Keratinocyte (primary cell): ENCODE results near the gene NCF2. TPM values are rescaled to one million over a fixed set of nuclear protein-coding genes. Genes with fewer than 3 reads are reported as not detected.

ENCODE experiments used
- DNase-seq: peaks from one replicate; pipeline ENCODE4 v3.0.0-alpha.2; 2011; ENCODE audit warnings: low read depth, missing footprints, low spot score
- FAIRE-seq: peaks from 2 replicates; lab custom pipeline; 2011; peaks lifted over from hg19 to GRCh38; lab: Jason Lieb, UNC
- H2AFZ ChIP-seq: 2 replicates; pipeline ENCODE4 v1.6.0; 2012; ENCODE audit warnings: low read length, control low read depth, inconsistent platforms; ENCODE audit not compliant: control insufficient read depth
- H3K27ac ChIP-seq: 2 replicates; pipeline ENCODE4 v1.5.1; 2011; ENCODE audit warnings: low read length; ENCODE audit not compliant: control insufficient read depth, insufficient read depth
- H3K27me3 ChIP-seq: 3 replicates; pipeline ENCODE4 v1.6.0; 2011; ENCODE audit warnings: low read length; ENCODE audit not compliant: control insufficient read depth, insufficient read depth; ENCODE audit errors: extremely low read depth
- H3K36me3 ChIP-seq, 2 experiments: 2 replicates in 1 of 2; 3 replicates in 1 of 2; pipeline ENCODE4 v1.5.1; 2011; ENCODE audit warnings: low read length in 2 of 2, mild to moderate bottlenecking in 1 of 2; ENCODE audit not compliant: control insufficient read depth in 2 of 2, insufficient read depth in 2 of 2; ENCODE audit errors: extremely low read depth in 1 of 2
- H3K4me1 ChIP-seq: 3 replicates; pipeline ENCODE4 v1.5.1; 2011; ENCODE audit warnings: low read length; ENCODE audit not compliant: control insufficient read depth, insufficient read depth; ENCODE audit errors: extremely low read depth
- H3K4me2 ChIP-seq: 3 replicates; pipeline ENCODE4 v1.6.0; 2011; ENCODE audit warnings: low read depth, low read length; ENCODE audit not compliant: control insufficient read depth, insufficient read depth; ENCODE audit errors: extremely low read depth
- H3K4me3 ChIP-seq, 3 experiments: fragments of 200-600 bp in 1 of 3; sonication (generic) in 1 of 3; 2 replicates in 2 of 3; 3 replicates in 1 of 3; pipeline ENCODE4 v1.5.1; 2011 to 2016; ENCODE audit warnings: low read length in 3 of 3, mild to moderate bottlenecking in 3 of 3, control low read depth in 2 of 3, inconsistent platforms in 1 of 3, low read depth in 1 of 3, mixed read lengths in 1 of 3, mixed run types in 1 of 3, moderate library complexity in 1 of 3; ENCODE audit not compliant: control insufficient read depth in 2 of 3, insufficient read depth in 2 of 3; ENCODE audit errors: extremely low read depth in 1 of 3
- H3K79me2 ChIP-seq: 2 replicates; pipeline ENCODE4 v1.6.0; 2012; ENCODE audit warnings: low read length; ENCODE audit not compliant: control insufficient read depth, insufficient read depth
- H3K9ac ChIP-seq: 3 replicates; pipeline ENCODE4 v1.6.0; 2011; ENCODE audit warnings: low read length; ENCODE audit not compliant: control insufficient read depth, insufficient read depth; ENCODE audit errors: extremely low read depth
- H3K9me1 ChIP-seq: 3 replicates; pipeline ENCODE4 v1.6.0; 2011; ENCODE audit warnings: low read length; ENCODE audit not compliant: control insufficient read depth, insufficient read depth; ENCODE audit errors: extremely low read depth
- H3K9me3 ChIP-seq: 2 replicates; pipeline ENCODE4 v1.5.1; 2012; ENCODE audit warnings: low read depth, low read length; ENCODE audit not compliant: control insufficient read depth
- H4K20me1 ChIP-seq: 3 replicates; pipeline ENCODE4 v1.6.0; 2011; ENCODE audit warnings: low read length; ENCODE audit not compliant: control insufficient read depth, insufficient read depth; ENCODE audit errors: extremely low read depth
- EZH2 ChIP-seq: IDR thresholded peaks from one replicate; pipeline ENCODE4 v1.6.1; 2012; ENCODE audit warnings: inconsistent platforms, mild to moderate bottlenecking, low read length, moderate library complexity
- dilution Hi-C: fragments of 300-500 bp; cut with MboI; formaldehyde crosslinking; loops from one replicate; pipeline ENCODE4 v1.7.0; 2020; ENCODE audit warnings: low sequenced_read_pairs; ENCODE audit not compliant: extremely low pct_ligation_motif_present
- polyA plus RNA-seq, 5 experiments: library from polyadenylated mRNA; depleted of rRNA in 3 of 5; stranded (reverse) in 3 of 5; stranded (forward) in 1 of 5; unstranded in 1 of 5; fragments of >200 nt; gene quantifications; 1 replicate in 1 of 5; 2 replicates in 3 of 5; 3 replicates in 1 of 5; pipeline versions ENCODE4 v1.2.1 to v1.2.3, GENCODE V29; 2011 to 2012; ENCODE audit warnings: missing spikeins in 2 of 5, low read depth in 1 of 5, low replicate concordance in 1 of 5
- TF ChIP-seq, protein P1 (sequence below), 3 experiments: IDR thresholded peaks in 1 of 3; conservative IDR thresholded peaks in 1 of 3; optimal IDR thresholded peaks in 1 of 3; 2 replicates in 2 of 3; 3 replicates in 1 of 3; pipeline versions ENCODE3 to v1.5.1; 2011; ENCODE audit warnings: low read length in 3 of 3, mild to moderate bottlenecking in 3 of 3, moderate library complexity in 2 of 3, control low read depth in 1 of 3, inconsistent platforms in 1 of 3; ENCODE audit not compliant: insufficient read depth in 2 of 3; ENCODE audit errors: extremely low read depth in 1 of 3

NCF2 gene
- polyA plus RNA-seq, 1 donor (not counting 4 experiments of a cell fraction or from before 2014, with no cell fraction given): 9.2 TPM

DNA sequence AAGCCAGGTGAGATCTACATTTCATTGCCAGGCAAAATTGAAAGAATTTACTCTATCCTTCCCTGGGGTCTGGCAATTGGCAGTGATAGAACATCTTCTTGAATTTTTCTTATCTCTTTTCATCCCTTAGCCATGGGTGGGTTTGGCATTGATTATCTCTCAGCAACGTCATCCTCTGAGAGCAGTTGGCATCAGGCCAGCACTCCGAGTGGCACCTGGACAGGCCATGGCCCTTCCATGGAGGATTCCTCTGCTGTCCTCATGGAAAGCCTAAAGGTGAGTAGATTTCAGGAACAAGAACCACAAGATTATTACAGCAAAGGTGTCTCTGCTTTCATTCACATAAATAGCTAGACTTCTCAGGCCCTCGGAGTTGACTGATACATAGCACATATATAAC is 39.3 kb downstream of the NCF2 start:
- no peak overlapping the region for H3K27ac ChIP-seq
- no peaks in the 10 kb centered on the region for H3K9me3 ChIP-seq
- dilution Hi-C loops: no loop called here
- no peak for FAIRE-seq
- no peak for DNase-seq
- no peaks in the 10 kb centered on the region for H3K27me3 ChIP-seq
- H3K4me3 ChIP-seq: no peak overlapping the region
- no peak overlapping the region for H3K4me2 ChIP-seq
- H3K4me1 ChIP-seq: no peaks in the 10 kb centered on the region
- H3K9me1 ChIP-seq: no peaks in the 10 kb centered on the region
- no peaks in the 10 kb centered on the region for H4K20me1 ChIP-seq
- H2AFZ ChIP-seq: no peak overlapping the region
- no peak overlapping the region for H3K9ac ChIP-seq
- no peaks in the 10 kb centered on the region for H3K79me2 ChIP-seq
- TF ChIP-seq, protein P1, sequence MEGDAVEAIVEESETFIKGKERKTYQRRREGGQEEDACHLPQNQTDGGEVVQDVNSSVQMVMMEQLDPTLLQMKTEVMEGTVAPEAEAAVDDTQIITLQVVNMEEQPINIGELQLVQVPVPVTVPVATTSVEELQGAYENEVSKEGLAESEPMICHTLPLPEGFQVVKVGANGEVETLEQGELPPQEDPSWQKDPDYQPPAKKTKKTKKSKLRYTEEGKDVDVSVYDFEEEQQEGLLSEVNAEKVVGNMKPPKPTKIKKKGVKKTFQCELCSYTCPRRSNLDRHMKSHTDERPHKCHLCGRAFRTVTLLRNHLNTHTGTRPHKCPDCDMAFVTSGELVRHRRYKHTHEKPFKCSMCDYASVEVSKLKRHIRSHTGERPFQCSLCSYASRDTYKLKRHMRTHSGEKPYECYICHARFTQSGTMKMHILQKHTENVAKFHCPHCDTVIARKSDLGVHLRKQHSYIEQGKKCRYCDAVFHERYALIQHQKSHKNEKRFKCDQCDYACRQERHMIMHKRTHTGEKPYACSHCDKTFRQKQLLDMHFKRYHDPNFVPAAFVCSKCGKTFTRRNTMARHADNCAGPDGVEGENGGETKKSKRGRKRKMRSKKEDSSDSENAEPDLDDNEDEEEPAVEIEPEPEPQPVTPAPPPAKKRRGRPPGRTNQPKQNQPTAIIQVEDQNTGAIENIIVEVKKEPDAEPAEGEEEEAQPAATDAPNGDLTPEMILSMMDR (optimal IDR thresholded peaks at IDR 0.05 in 1 of 3, IDR thresholded peaks at IDR 0.05 in 1 of 3, conservative IDR thresholded peaks at IDR 0.05 in 1 of 3; ENCODE audit: extremely low read depth in 1 of 3, insufficient read depth in 2 of 3, low read length in 3 of 3): no peak
- TF ChIP-seq EZH2: no peak
- H3K36me3 ChIP-seq: peaks cover 30 to 38% of the 10 kb centered on the region in 2 experiments

DNA sequence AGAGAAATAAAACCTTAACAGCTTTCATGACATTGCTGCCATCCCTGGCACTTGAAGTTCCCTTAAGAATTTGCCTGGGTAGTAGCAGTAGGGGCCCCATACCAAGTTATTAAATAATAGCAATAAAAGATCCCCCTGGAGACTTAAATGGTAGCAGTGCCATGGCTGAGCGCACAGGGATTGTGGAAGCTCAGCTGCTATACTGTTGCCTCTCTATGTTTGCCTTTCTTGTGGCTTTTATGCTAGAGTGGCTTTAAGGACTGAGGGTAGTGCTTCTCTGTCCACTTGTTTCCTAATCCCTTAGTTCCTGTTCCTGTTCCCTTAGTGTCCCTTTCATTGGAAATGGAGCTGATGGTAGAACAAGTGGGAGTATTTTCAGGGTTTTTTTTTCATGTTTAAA is 42.1 kb downstream of the NCF2 start:
- H3K9ac ChIP-seq: no peak overlapping the region
- no peaks in the 10 kb centered on the region for H3K27me3 ChIP-seq
- no peak overlapping the region for H3K4me3 ChIP-seq
- H4K20me1 ChIP-seq: no peaks in the 10 kb centered on the region
- FAIRE-seq: no peak
- no peaks in the 10 kb centered on the region for H3K9me3 ChIP-seq
- DNase-seq: no peak
- H3K4me1 ChIP-seq: no peaks in the 10 kb centered on the region
- TF ChIP-seq, protein P1 (optimal IDR thresholded peaks at IDR 0.05 in 1 of 3, IDR thresholded peaks at IDR 0.05 in 1 of 3, conservative IDR thresholded peaks at IDR 0.05 in 1 of 3; ENCODE audit: extremely low read depth in 1 of 3, insufficient read depth in 2 of 3, low read length in 3 of 3): no peak
- TF ChIP-seq EZH2: no peak
- no peak overlapping the region for H3K4me2 ChIP-seq
- no peaks in the 10 kb centered on the region for H3K79me2 ChIP-seq
- no peak overlapping the region for H3K27ac ChIP-seq
- dilution Hi-C loops: no loop called here
- H3K36me3 ChIP-seq: peaks cover 29 to 39% of the 10 kb centered on the region in 2 experiments
- no peaks in the 10 kb centered on the region for H3K9me1 ChIP-seq
- H2AFZ ChIP-seq: no peak overlapping the region
